ENCODE data around the gene CDH23.

DNA sequence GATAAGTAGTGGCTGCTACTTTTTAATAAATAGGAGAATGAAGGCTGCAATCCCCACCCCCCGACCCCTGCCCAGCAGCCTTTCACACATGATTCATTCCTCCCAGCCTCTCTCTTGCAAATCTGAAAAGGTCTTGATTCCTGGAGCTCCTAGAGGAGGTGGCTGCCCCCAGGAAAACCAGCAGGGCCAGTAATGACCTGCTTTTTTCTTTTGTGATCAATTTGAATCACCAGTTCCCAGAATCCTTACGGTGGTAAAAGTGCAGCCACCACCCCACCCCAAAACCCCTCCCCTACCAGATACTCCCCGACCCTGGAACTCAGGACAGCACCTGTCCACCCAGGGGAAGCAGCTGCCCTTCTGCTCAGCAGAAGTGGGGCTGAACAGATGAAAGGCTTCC, 213.9 kb downstream of the CDH23 start:
- TF ChIP-seq POLR2A (IDR thresholded peaks at IDR 0.05): no peak
- TF ChIP-seq, protein P1, sequence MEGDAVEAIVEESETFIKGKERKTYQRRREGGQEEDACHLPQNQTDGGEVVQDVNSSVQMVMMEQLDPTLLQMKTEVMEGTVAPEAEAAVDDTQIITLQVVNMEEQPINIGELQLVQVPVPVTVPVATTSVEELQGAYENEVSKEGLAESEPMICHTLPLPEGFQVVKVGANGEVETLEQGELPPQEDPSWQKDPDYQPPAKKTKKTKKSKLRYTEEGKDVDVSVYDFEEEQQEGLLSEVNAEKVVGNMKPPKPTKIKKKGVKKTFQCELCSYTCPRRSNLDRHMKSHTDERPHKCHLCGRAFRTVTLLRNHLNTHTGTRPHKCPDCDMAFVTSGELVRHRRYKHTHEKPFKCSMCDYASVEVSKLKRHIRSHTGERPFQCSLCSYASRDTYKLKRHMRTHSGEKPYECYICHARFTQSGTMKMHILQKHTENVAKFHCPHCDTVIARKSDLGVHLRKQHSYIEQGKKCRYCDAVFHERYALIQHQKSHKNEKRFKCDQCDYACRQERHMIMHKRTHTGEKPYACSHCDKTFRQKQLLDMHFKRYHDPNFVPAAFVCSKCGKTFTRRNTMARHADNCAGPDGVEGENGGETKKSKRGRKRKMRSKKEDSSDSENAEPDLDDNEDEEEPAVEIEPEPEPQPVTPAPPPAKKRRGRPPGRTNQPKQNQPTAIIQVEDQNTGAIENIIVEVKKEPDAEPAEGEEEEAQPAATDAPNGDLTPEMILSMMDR (IDR thresholded peaks at IDR 0.05): no peak
